Sigmoid colon (tissue), 7 donors: Measurements from ENCODE around the gene IKZF2. TPM values are rescaled to one million over a fixed set of nuclear protein-coding genes. Genes with fewer than 3 reads are reported as not detected.
A peak's percentile ranks its signal among the peaks of the same experiment; 100 is the strongest.

Experiments used
- DNase-seq: peaks from one replicate; pipeline ENCODE4 v3.0.0-alpha.2; 2019
- H3K27ac ChIP-seq, 4 donors: fragments of 200-600 bp; sonication (generic); one replicate each; pipeline ENCODE4 v1.5.1; 2016 to 2019; ENCODE audit warnings: mild to moderate bottlenecking in 1 of 4
- H3K27me3 ChIP-seq, 3 donors: fragments of 200-600 bp; sonication (generic); one replicate each; pipeline ENCODE4 v1.5.1; 2019; ENCODE audit warnings: mild to moderate bottlenecking in 1 of 3
- H3K36me3 ChIP-seq, 4 donors: fragments of 200-600 bp; sonication (generic); one replicate each; pipeline ENCODE4 v1.5.1; 2016 to 2019
- H3K4me1 ChIP-seq, 4 donors: fragments of 200-600 bp; sonication (generic); one replicate each; pipeline ENCODE4 v1.5.1; 2017 to 2019
- H3K4me3 ChIP-seq, 4 donors: fragments of 200-600 bp; sonication (generic); one replicate each; pipeline ENCODE4 v1.5.1; 2017 to 2019; ENCODE audit warnings: mild to moderate bottlenecking in 2 of 4, moderate library complexity in 1 of 4
- H3K9me3 ChIP-seq, 4 donors: fragments of 200-600 bp in 3 of 4; sonication (generic) in 3 of 4; one replicate each; pipeline versions ENCODE4 v1.5.1 to v1.6.1; 2013 to 2019
- CTCF ChIP-seq, 4 experiments: fragments of 450-650 bp in 3 of 4; fragments of 200-600 bp in 1 of 4; IDR thresholded peaks; one replicate each; pipeline ENCODE4 v1.5.1; 2016 to 2019; ENCODE audit warnings: antibody characterized with exemption in 4 of 4, mild to moderate bottlenecking in 3 of 4, moderate library complexity in 2 of 4
- EP300 ChIP-seq, 4 donors: sonication (generic); formaldehyde crosslinking; IDR thresholded peaks; one replicate each; pipeline ENCODE4 v1.6.1; 2017; ENCODE audit warnings: antibody characterized with exemption in 4 of 4
- POLR2A ChIP-seq, 2 donors: fragments of 450-650 bp; IDR thresholded peaks; one replicate each; pipeline ENCODE4 v1.6.1; 2016; ENCODE audit warnings: antibody characterized with exemption in 2 of 2, mild to moderate bottlenecking in 2 of 2, moderate library complexity in 2 of 2
- POLR2AphosphoS5 ChIP-seq, 4 donors: sonication (generic); formaldehyde crosslinking; IDR thresholded peaks; one replicate each; pipeline ENCODE4 v1.6.1; 2017; ENCODE audit warnings: antibody characterized with exemption in 4 of 4
- WGBS, 2 donors: extraction: QIAGEN DNeasy Blood & Tissue Kit; methylation state at CpG; one replicate each; pipeline ENCODE4 v1.1.7; 2013; 5-methylcytosine and 5-hydroxymethylcytosine counted together
- intact Hi-C: fragments of 100-400 bp; cut with DNase I; formaldehyde crosslinking; loops from one replicate; pipeline ENCODE4 v1.15.1; 2023
- polyA plus RNA-seq, 3 donors: library from polyadenylated mRNA; stranded (reverse); fragments of 200-250 nt; gene quantifications; one replicate each; pipeline ENCODE4 v1.2.3, GENCODE V29; 2013
- total RNA-seq, 4 donors: library from RNA; depleted of rRNA; stranded (reverse); fragments of >200 nt; gene quantifications; one replicate each; pipeline ENCODE4 v1.1.0, GENCODE V29; 2016
- donor health status: healthy with polysubstance abuse.
- donor health status: Bipolar disorder and iron deficiency.
- donor health status: healthy.

Gene IKZF2
- total and polyA plus RNA-seq, 7 donors = under 0.01 to 14.9 (median 5.5) TPM

- TF ChIP-seq EP300 (IDR thresholded peaks at IDR 0.05) (no peak), POLR2AphosphoS5 (IDR thresholded peaks at IDR 0.05) (no peak), CTCF (IDR thresholded peaks at IDR 0.05) (no peak), POLR2A (IDR thresholded peaks at IDR 0.05) (no peak)
- no peaks in the 10 kb centered on the region for H3K36me3 ChIP-seq
- no peak overlapping the region for H3K4me3 ChIP-seq
- H3K4me1 ChIP-seq = peaks cover 0 to 25% (median 14%) of the 10 kb centered on the region in 4 donors
- intact Hi-C loops = no loop called here
- DNase-seq = no peak
- no peaks in the 10 kb centered on the region for H3K27me3 ChIP-seq
- peak overlapping the region in 1 of 4 donors; percentile 1 for H3K27ac ChIP-seq
- WGBS, 2 donors = 70% methylated on average over 5 of the region's 5 CpGs
- peaks cover 0 to 4% (median 0%) of the 10 kb centered on the region in 4 donors for H3K9me3 ChIP-seq
Observed at GRCh38 chr2:213187833-213188532, 36.6 kb upstream of the IKZF2 start.

GRCh38 chr2:213187386-213187785 lies 36.0 kb upstream of the IKZF2 start:
- WGBS, 2 donors = 26 to 61% methylated on average over 3 of the region's 3 CpGs
- Histone ChIP-seq H3K4me3 (no peak overlapping the region), H3K27me3 (no peaks in the 10 kb centered on the region)

GRCh38 chr2:213185147-213185822 lies 33.9 kb upstream of the IKZF2 start:
- 70 to 75% methylated on average over 3 of the region's 3 CpGs for WGBS, 2 donors
- no peak overlapping the region for H3K4me3 ChIP-seq
- no peaks in the 10 kb centered on the region for H3K27me3 ChIP-seq
- TF ChIP-seq CTCF (IDR thresholded peaks at IDR 0.05) (no peak), POLR2AphosphoS5 (IDR thresholded peaks at IDR 0.05) (no peak), POLR2A (IDR thresholded peaks at IDR 0.05) (no peak), EP300 (IDR thresholded peaks at IDR 0.05) (no peak)
- no peaks in the 10 kb centered on the region for H3K36me3 ChIP-seq
- DNase-seq = no peak
- H3K27ac ChIP-seq = no peak overlapping the region
- H3K4me1 ChIP-seq = peaks cover 0 to 25% (median 14%) of the 10 kb centered on the region in 4 donors
- no peaks in the 10 kb centered on the region for H3K9me3 ChIP-seq
- intact Hi-C loops = no loop called here

More at GRCh38 chr2:213187386-213187785, 36.0 kb upstream of the IKZF2 start:
- intact Hi-C loops = no loop called here
- peaks cover 0 to 4% (median 0%) of the 10 kb centered on the region in 4 donors for H3K9me3 ChIP-seq
- H3K27ac ChIP-seq = no peak overlapping the region
- no peak for TF ChIP-seq POLR2AphosphoS5 (IDR thresholded peaks at IDR 0.05)
- TF ChIP-seq POLR2A (IDR thresholded peaks at IDR 0.05) = no peak
- no peak for TF ChIP-seq CTCF (IDR thresholded peaks at IDR 0.05)
- no peak for TF ChIP-seq EP300 (IDR thresholded peaks at IDR 0.05)
- DNase-seq = no peak
- peaks cover 0 to 25% (median 14%) of the 10 kb centered on the region in 4 donors for H3K4me1 ChIP-seq
- H3K36me3 ChIP-seq = no peaks in the 10 kb centered on the region

DNA sequence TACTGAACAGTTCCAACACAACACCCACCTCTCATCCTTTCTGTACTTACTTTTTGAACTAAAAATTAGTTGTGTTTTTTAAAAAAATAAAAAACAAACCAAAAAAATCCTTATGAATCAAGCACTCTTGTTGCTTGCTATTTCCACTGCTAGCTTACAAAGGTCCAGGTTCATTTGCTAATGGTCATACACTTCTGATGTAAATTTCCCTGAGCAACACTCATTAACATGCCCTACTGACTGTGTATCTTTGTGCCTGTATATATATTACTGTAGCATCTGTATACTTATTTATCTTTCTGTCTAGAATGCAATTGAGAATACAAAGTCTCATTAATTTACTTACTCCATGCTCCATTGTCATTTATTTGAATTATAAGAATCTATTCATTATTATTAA lies 30.3 kb upstream of the IKZF2 start:
- Histone ChIP-seq H3K27ac (no peak overlapping the region), H3K36me3 (no peaks in the 10 kb centered on the region), H3K9me3 (no peaks in the 10 kb centered on the region), H3K27me3 (no peaks in the 10 kb centered on the region), H3K4me3 (no peak overlapping the region), H3K4me1 (peaks cover 0 to 10% (median 0%) of the 10 kb centered on the region in 4 donors)
- intact Hi-C loops = no loop called here
- TF ChIP-seq POLR2A (IDR thresholded peaks at IDR 0.05) (no peak), CTCF (IDR thresholded peaks at IDR 0.05) (no peak), EP300 (IDR thresholded peaks at IDR 0.05) (no peak), POLR2AphosphoS5 (IDR thresholded peaks at IDR 0.05) (no peak)
- DNase-seq = no peak
